HG02870 (cell line): Measurements from ENCODE around the gene RPLP1.
"Not testable (repeated sequence)": the region's sequence is repeated elsewhere in the genome, so short reads cannot be mapped to it uniquely, and the experiment has no call there.

Experiments used
- ATAC-seq: cut with Tn5 transposase; IDR thresholded peaks from one replicate; pipeline ENCODE4 v1.9.1; 2021; ENCODE audit warnings: mild to moderate bottlenecking, moderate library complexity; ENCODE audit not compliant: unreplicated experiment

The RPLP1 gene

DNA sequence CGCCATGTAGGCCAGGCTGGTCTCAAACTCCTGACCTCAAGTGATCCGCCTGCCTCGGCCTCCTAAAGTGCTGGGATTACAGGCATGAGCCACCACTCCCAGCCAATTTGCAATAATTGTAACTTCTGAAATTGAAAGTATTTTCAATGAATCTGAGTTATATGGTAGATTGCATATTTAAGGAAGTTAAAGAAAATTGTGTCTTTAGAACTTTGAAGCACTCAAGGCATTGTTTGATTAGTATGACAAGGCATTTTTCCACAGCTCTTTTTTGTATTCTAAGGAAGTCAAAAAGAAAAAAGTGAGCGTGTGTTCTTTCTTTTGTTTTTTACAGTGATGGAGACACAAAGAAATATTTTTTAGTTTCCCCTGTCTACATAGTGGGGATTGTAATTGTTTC is 15.7 kb upstream of the RPLP1 start:
- ATAC-seq: no peak

DNA sequence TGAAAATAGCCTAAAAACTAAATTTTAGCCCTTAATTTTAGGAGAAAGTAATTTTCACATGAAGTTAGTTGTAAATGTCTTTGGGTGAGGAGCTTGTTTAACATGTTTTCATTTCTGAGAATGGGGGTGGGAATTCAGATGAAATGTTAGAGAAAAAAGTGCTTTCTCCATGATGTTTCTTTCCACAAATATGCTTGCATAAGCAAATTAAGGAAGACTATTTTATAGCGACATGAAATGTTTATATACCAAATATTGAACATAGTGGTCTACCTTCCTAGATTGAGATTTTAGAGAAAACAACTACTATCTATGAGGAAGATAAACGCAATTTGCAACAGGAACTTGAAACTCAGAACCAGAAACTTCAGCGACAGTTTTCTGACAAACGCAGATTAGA is 13.0 kb upstream of the RPLP1 start:
- no peak for ATAC-seq

DNA sequence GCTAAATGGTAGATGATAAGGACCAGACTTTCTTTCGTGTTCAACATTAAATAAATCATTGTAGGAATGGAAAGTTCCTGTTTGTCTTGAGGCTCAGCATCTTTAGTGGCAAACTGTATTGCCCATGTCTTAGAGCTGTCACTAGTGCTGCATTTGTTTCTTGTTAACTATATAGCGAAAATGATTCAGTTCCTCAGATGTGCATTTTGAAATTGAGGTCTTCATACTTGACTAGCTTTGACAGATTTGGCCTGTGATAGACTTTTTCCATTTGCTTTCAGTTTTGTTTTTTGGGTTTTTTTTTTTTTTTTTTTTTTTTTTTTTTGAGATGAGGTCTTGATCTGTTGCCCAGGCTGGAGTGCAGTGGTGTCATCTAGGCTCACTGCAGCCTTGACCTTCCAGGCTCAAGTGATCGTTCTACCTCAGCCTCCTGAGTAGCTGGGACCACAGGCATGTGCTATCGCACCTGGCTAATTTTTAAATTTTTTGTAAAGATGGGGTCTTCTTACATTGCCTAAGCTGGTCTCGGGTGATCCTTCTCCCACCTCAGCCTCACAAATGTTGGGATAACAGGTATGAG is 9.5 kb upstream of the RPLP1 start:
- no peak for ATAC-seq

DNA sequence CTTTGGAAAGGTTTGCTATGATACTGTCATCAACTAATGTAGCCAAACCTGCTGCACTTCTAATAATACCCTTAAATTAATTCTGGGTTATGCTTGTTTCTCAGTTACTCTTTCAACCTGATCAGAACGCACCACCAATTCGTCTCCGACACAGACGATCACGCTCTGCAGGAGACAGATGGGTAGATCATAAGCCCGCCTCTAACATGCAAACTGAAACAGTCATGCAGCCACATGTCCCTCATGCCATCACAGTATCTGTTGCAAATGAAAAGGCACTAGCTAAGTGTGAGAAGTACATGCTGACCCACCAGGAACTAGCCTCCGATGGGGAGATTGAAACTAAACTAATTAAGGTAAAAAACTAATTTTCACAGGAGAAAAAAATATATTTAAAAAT is 7.9 kb upstream of the RPLP1 start:
- peak; percentile 64 for ATAC-seq

DNA sequence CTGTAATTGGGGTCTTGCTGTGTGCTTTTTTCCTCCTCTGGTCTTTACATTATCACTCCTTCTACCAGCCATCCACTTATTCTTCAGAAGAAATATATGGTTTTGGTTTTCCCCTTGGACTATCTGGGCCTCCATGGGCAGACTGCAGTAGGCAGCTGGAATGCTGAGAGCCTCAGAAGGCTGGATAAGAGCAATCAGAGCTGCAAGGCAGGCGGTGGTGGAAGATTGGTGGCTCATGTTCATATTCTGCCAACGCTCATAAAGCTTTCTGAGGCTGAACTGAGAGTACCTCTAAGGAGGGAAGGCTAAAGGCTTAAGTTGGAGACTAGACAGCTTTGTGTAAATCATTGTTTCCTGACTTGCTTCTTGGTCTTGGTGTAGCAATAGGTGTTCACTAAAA is 5.7 kb upstream of the RPLP1 start:
- ATAC-seq: no peak

DNA sequence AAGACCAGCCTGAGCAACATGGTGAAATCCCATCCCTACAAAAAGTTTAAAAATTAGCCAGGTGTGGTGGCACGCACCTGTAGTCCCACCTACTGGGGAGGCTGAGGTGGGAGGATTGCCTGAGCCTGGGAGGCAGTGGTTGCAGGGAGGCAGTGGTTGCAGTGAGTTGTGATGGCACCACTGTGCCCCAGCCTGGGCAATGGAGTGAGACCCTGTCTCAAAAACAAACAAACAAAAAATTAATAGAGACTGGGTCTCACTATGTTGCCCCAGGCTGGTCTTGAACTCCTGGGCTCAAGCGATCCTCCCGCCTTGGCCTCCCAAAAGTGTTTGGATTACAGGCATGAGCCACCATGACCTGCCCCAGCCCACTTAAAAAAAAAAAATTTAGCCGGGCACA is 2.4 kb upstream of the RPLP1 start:
- ATAC-seq: not testable (repeated sequence)

DNA sequence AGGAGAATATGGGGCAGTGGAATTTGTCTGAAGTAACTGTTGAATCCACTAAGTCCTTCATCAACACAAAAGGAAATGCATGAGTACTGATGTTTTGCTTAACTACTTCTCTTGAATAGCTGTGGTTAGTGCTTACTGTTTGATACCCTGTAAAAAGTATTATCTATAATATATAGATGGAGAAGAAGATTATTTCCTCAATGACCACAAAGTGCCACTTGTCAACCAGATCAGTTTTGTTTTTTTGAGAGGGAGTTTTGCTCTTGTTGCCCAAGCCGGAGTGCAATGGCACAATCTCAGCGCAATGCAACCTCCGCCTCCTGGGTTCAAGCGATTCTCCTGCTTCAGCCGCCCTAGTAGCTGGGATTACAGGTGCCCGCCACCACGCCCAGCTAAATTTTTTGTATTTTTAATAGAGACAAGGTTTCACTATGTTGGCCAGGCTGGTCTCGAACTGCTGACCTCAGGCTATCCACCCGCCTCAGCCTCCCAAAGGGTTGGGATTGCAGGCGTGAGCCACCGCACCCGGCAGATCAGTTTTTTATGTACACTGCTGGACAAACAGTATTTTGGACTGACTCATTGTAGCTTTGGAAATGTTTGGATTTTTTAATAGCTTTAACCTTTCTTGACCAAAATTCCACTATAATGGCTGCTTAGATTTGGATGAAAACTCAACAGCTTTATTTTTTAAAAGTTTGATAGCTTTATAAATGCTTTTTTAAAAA is 1.5 kb upstream of the RPLP1 start:
- no peak for ATAC-seq

DNA sequence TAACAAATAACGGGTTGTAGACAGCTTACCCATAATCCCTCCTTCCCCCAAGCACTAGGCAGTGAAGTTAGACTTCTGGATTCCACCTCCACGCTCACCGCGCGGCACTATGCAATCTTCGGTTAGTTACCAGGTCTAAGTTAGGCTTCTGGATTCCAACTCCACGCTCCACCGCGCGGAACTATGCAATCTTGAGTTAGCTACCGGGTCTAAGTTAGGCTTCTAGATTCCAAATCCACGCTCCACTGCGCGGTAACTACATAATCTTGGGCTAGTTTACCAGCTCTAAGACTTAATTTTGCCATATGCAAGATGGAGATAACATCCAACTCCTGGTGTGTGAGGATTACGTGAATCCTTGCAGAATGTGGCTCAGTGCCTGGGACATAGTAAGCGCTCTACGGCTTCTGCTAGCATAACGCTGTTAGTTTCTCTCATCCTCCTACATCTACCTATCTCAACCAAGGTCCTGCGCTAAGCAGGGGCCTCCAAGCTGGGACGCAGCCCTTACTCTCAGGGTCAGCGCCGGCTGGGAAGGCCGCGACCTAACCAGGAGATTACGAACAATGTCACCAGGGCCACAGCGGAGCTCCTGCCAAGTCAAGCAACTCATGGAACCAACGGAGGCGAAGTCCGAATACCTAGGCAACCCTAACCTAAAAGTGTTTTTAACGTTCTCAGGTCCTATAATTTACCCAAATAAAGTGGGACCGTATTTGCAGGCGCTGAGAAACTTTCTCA is 497 bp upstream of the RPLP1 start:
- peak; percentile 32 for ATAC-seq

DNA sequence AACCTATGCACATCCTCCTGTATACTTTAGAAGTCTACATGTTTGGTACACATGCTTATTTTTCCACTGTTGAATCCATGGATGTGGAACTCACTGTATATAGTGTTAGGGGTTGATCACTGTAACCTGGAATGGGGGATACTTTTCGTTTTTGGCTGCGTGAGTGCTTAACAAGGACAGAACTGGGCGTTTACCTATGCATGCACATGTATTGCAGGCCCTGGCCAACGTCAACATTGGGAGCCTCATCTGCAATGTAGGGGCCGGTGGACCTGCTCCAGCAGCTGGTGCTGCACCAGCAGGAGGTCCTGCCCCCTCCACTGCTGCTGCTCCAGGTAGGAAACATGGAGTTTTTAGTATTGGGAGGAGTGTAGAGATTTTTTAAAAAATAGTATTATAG is 2.3 kb downstream of the RPLP1 start:
- no peak for ATAC-seq

DNA sequence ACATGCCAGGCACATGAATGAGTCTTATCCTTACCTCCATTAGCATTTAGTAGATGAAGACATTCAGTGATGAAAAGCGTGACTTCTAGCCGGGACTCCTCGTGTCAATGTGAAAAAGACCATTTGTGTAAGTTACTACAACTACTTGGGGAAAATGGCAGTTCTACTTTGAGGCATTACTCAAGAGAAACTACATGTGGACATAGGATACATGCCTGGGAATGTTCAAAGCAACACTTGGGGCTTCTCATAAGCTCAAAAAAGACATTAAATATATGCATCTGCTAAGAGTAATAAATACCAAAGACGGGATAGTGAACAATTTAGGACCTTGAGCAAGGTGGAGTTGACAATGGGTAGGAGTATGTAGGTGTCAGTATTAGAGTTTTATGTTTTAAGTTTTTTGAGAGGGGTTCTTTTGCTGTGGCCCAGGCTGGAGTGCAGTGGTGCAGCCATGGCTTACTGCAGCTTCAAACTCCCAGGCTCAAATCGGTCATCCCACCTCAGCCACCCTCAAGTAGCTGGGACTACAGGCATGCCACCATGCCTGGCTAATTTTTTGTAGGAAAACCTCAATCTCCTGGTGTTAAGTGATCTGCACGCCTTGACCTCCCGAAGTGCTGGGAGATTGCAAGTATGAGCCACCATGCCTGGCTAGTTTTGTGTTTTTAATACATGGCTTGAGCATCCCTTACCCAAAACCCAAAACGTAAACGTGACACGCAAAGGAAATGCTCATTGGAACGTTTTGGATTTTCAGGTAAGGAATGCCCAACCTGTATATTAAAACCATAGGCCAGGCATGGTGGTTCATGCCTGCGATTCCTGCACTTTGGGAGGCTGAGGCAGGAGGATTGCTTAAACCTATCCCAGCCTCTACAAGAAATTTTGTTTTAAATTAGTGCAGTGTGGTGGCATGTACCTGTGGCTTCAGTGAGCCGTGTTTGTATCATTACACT is 3.9 kb downstream of the RPLP1 start:
- ATAC-seq: no peak

DNA sequence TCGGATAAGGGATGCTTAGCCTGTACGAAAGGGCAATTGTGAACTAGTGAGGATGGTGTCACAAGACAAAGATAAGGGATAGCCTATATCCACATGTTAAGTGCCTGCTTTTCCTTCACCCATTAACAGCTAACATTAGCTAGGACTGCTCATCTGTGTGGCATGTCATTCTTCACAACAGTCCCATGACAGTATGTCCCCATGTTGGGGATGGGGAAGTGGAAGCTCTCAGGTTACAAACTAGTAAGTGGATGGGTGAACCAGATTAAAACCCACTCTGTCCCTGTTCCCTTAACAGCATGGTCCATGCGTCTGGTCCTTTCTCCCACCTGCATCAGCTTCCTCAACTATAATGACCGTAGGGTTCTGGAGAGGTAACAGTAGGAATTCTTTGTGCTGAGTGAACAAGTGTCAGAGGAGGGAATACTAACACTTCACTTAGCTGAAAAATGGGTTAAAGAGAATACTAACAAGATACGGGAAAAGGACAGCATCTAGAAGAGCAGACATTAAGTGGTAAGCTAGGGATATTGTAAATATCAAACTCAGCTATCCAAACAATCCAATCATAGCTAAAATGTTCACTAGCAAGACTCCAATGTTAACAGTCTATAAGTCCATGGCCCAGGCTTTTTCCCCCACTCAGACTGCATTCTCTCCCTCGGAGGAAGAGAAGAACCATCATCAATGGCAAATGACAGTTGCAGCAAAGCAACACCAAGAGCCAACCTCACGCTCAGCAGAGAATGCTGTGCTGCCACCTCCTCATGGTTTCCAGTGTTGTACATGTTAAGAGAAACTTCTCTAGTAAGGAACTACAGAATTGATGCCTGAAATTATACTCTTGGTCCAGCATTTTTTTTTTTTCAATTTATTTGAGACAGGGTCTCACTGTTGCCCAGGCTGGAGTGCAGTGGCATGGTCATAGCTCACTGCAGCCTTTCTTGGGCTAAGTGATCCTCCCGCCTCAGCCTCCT is 5.0 kb downstream of the RPLP1 start:
- ATAC-seq: no peak

DNA sequence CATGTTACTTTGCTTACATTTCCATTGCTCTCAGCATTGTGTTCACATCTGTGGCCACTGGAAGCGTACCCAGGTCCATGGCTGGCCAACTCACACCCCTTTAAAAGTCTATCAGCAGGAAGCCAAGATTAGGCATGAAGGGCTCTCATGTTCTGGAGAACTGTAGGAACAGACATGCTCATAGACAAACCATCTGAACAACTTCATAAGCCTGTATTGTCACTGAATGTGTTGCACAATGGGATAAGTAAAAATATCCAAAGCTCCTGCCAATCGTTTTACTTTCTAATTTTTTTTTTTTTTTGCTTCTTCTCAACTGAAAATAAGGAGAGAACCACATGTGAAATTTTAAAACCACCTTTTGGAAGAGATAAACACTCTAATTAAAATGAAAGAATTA is 6.4 kb downstream of the RPLP1 start:
- no peak for ATAC-seq

DNA sequence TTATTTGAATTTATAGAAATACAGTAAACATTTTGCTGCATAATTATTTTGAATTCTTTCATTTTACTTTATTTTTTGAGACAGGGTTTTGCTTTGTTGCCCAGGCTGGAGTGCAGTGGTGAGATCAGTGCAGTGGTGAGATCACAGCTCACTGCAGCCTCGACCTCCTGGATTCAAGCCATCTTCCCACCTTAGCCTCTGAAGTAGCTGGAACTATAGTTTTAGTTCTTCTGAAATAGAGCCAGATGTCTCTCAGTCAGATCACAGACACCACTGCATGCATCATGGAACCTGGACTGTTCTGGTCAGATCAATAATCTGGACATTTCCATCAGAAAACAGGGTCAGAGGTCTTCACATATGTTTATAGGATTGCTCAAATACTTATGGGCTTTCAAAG is 7.9 kb downstream of the RPLP1 start:
- no peak for ATAC-seq

DNA sequence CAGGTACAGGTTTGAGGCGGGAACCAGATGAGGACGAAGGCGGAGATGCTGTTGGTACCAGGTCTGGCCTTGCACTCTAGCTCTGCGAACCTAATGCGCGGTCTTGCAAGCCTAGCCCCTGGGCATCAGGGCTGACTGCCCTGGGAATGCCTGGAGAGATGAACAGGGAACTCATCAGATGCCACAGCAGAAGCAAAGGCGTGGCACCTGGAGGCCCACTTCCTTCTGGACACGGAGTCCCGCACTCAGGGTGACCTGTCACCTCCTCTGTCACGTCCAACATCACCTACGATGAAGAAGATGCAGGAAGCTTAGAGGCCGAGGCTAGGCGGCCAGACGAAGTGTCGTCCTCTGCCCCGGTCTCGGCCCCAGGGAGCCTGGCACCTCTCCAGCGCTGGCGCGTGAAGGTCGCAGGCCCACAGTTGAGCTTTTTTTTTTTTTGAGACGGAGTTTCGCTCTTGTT is 9.4 kb downstream of the RPLP1 start:
- ATAC-seq: no peak

DNA sequence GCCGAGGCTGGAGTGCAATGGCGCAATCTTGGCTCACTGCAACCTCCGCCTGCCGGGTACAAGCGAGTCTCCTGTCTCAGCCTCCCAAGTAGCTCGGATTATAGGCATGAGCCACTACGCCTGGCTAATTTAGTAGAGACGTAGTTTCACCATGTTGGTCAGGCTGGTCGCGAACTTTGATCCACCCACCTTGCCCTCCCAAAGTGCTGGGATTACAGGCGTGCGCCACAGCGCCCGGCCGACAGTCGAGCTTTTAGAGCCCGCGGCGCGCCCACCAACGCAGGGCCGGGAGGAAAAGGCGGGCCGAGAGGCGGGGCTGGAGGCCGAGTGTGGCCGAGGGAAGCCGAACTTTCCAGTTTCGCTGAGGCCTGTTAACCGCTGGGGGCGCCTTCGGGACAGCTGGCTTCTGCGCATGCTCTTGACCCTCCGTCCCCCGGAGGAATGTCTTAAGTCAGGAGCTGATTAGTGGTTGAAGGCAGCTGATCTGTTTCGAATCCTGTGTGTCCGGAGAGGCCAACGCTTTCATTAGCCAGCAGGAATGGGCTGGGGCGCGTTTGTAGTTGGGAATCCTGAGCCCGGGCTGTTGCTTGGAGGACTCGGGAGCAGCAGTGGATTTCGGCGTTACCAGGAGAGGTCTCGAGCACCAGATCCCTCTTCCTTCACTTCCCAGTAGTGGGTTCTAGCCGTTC is 10.0 kb downstream of the RPLP1 start:
- ATAC-seq: peak; percentile 81

DNA sequence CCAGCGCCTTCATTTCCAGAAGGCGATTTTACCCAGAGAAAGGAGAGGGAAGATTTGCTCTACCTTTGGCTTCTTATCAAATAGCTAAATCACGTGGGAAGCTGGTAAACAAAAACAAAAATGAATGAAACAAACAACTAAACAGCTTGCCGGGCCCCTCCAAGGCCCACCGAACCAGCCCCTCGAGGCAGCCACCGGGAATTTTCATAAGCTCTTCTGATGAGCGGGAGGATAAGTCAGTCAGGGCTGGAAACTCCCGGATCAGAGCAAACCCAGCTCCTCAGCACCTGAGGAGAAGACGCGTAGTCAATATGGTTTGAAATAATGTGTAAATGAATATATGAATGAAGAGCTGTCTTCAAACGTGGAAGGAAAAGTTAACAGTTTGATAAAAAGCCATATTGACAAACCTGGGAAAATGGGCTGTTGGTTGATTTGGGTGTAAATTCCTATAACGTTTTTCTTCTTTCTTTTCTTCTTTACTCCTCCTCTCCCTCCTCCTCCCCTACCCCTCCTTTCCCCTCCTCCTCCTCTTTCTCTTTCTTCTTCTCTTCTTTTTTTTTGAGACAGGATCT is 10.7 kb downstream of the RPLP1 start:
- no peak for ATAC-seq

DNA sequence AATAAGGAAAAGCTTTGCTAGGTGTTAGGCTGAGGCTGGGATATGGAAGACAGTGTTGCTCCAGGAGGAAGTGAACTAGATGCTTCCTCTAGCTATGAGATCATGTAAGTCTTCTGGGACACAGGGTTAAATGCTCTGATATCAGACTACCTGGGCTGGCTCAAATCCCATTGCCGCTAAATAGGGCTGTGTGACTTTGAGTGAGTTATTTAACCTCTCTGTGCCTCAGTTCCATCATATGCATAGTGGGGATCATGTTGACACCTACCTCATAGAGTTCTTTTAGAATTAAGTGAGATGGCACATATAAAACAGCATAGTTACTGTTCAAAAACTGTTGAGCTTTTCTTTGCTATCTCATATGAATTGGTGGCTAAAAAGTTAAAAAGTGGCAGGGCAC is 12.6 kb downstream of the RPLP1 start:
- ATAC-seq: no peak

DNA sequence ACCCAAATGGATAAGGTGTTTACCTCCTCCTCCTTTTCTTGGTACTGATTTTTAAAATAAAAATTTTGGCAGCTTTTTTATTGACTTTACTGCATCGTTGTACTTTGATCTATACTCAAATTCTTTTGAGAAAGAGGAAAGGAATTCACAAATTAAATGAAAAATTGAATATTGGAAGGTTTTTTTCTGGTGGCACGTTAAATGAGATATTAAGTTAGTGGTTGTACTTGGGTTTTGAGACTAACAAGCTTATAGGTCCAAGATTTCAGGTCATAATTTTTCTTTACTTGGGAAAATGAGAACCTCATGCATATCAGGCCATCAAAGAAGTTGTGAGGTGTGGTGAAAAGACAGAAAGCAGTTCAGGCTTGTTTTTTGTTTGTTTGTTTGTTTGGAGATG is 14.1 kb downstream of the RPLP1 start:
- no peak for ATAC-seq

DNA sequence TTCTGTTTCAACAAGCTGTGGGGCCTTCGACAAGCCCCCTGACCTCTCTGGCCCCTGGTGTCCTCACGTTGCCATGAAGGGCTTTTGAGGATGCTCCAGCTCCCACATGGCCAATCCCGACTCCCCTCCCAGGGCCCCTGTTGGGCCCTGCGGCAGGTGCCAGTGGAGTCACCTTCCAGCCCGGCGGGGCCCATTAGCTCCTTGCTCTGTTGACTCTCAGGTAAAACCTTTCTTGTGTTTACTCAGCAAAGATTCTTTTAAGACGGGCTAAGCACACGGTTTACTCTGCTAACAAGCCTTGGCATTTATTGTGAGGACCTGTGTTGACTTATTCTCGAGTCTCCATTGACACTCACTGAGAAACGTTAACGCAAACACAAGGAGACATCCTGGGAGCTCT is 15.0 kb downstream of the RPLP1 start:
- ATAC-seq: no peak
